Fibroblast of mammary gland (primary cell): Measurements from ENCODE around the gene ARFIP1.

ENCODE experiments used
- DNase-seq: peaks from one replicate; pipeline ENCODE4 v3.0.0-alpha.2; 2010; ENCODE audit warnings: low read depth
- H3K4me3 ChIP-seq: 2 replicates; pipeline ENCODE4 v1.5.1; 2011; ENCODE audit warnings: low read depth, mild to moderate bottlenecking, low read length, moderate library complexity; ENCODE audit not compliant: control insufficient read depth
- CTCF ChIP-seq: conservative IDR thresholded peaks from 2 replicates; pipeline ENCODE4 v1.5.1; 2011; ENCODE audit warnings: low read depth, low read length, inconsistent platforms; ENCODE audit not compliant: control insufficient read depth, insufficient read depth

ARFIP1 gene

DNA sequence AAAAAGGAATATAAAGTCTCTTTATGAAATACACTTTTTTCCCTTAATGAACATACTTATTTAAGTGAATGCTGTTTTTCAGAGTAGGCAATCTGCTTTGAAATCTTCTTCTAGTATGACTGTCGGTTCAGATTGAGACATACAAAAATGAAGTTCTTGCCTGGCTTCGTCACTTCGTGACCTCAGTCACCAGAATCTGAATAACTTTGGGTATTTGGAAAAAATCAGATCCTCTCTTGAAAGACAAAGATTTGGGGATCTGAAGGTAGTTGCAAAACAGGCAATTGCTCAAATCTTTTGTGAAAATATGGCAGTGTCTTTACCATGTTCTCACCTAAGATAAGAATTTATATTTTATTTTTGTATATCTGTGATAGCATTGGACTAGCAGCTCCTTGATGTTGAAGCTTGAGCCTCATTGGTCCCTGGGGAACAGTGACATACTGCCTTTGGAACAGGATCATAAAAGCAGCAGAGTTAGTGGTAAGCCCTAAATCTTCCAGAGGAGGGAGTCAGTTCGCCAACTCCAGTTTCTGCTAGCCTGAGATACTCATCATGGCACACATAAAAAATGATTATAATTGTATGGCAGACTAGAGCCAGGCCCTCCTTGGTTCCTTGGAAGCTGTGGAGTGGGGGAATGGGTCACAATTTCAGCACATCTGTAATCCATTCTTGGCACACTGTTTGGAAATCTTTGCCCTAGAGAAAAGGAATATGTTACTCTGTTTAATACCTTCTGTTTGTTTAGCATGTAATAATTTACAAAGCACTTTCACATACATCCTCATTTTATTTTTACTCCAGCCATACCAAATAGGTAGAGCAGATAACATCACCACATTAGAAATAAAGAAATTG is 5.0 kb downstream of the ARFIP1 start:
- no peak overlapping the region for H3K4me3 ChIP-seq
- peak; percentile 87 for DNase-seq
- TF ChIP-seq CTCF: peak; percentile 36

DNA sequence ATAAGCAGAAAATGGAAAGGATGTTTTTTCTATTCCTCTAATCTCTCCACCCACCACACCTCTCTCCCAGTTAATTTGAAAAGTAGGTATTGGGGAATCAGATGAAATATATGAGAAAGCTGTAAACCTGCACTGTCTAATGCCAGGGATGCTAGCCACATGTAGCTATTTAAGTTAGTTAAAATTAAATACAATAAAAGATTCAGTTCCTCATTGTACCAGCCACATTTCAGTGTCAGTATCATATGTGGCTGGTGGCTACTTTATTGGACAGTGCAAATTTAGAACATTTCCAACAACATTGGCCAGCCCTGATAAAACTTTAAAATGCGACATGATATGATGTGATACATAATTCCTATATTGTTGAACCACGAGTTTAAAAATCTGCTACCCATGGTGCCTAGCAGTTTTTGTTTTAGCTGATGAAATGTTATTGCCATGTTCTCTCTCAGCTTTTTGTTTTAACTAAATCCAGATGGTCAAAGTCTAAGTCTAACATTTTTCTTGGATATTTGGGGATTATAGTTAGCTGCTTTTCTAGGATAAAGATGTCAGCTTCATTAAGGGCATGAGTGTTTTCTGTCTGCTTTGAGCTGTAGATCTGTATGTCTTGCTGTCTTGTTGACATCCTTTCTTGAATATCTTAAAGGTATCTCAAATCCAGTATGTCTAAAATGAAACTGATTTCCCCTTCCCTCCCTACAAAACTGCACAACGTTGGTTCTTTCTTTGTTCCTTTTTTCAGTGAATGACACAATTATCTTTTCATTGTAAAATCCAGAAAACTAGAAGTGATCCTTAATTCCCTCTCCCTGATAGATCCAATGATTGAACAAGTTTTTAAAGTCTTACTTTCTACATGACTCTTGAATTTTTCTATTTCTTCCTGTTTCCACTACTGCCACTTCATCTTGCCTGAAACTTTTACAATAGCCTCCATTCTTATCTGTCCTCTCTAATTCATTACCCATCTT is 6.2 kb downstream of the ARFIP1 start:
- H3K4me3 ChIP-seq: no peak overlapping the region
- peak; percentile 28 for DNase-seq
- TF ChIP-seq CTCF: no peak

DNA sequence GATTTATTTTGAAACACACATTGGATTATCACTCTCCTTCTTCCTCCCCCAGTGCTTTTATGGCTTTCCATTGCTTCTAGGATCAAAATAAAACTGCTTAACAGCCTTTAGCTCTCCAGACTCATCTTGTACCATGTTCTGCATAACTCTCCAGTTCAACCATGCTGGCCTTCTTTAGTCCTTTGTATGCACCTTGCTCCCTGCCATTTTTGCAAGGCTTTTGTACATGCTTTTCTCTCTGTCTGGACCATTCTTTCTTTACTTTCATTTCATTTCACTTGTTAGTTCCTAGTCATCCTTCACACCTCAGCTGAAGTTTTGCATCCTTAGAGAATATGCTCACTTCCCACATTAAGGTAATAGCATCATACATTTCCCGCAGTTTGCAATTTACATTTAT is 6.9 kb downstream of the ARFIP1 start:
- no peak for TF ChIP-seq CTCF
- H3K4me3 ChIP-seq: no peak overlapping the region
- DNase-seq: no peak

DNA sequence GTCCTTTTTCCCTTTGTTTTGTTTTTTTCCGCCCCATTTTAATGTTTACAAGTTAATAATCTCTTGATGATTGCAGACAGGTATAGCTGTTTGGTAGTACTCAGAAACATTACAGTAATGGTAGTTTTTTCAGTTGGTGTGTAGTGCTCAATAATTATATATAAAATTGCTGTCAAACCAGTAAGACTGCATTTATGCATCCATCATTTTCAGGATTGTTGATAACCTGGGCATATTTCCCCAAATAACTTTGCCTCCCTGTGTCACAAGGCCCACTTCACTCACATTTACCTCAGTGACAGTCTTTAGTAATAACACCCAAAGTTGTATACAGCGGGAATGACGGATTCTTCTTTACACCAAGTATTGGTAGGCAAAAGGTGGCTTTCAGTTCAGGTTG is 16.1 kb downstream of the ARFIP1 start:
- no peak overlapping the region for H3K4me3 ChIP-seq
- TF ChIP-seq CTCF: no peak
- no peak for DNase-seq

DNA sequence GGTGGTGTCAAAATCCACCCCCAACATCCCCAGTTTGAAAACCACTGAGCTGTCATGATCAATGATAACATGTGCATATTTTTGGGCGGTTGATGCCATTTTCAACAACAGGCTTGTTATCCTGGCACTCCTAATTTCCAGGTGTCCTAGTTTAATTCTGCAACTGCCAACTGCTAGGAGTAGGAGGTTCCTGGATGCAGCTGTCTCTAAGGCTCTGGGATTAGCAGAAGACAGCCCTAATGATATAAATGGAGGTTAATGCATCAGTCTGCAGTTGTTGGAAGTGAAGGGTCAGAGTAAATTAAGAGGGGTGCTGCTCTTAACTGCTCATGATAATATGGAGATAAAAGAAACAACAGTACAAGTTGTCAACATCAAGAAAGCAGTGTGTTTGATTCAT is 23.8 kb downstream of the ARFIP1 start:
- DNase-seq: no peak
- TF ChIP-seq CTCF: no peak
- no peak overlapping the region for H3K4me3 ChIP-seq

- no peak for TF ChIP-seq CTCF
- DNase-seq: no peak
- no peak overlapping the region for H3K4me3 ChIP-seq
Measured at GRCh38 chr4:152805071-152805650, 25.4 kb downstream of the ARFIP1 start.
